ENCODE measurements around the gene TLR2. TPM values are rescaled to one million over a fixed set of nuclear protein-coding genes. Genes with fewer than 3 reads are reported as not detected.

Gene TLR2
- total and polyA plus RNA-seq, 2 of the 4 experiments (the other 2 are of a cell fraction) = under 0.01 to 0.03 TPM

- in situ Hi-C loops (cut with MboI; ENCODE audit: low sequenced_read_pairs) = no loop called here
- H3K14ac ChIP-seq (replicated peaks; ENCODE audit: low read depth, low read length) = no peak overlapping the region
- H4K8ac ChIP-seq (ENCODE audit: low read depth in 2 of 2, low read length in 2 of 2) = no peak overlapping the region
- no peaks in the 10 kb centered on the region; the same call in 1 of the 2 replicates for H3K27me3 ChIP-seq (ENCODE audit: control insufficient read depth, insufficient read depth, low read length)
- POLR2A ChIA-PET (ENCODE audit: unreplicated experiment) = no interaction called here
- H2AK5ac ChIP-seq (ENCODE audit: low read depth, low read length) = no peak overlapping the region
- H3K9me3 ChIP-seq (ENCODE audit: control insufficient read depth, insufficient read depth, low read length) = no peaks in the 10 kb centered on the region
- H4K20me1 ChIP-seq (ENCODE audit: insufficient read depth, low read length) = no peaks in the 10 kb centered on the region
- peak overlapping the region; percentile 3 for H2AK9ac ChIP-seq (replicated peaks; ENCODE audit: low read depth, low read length, poor library complexity)
- 65% methylated on average over 2 of the region's 6 CpGs; no CpG with 5 or more reads in 1 of the 2 experiments for WGBS, 2 experiments (ENCODE audit: extremely low coverage in 2 of 2, insufficient read length in 1 of 2)
- H4K91ac ChIP-seq (ENCODE audit: insufficient read depth, low read depth, low read length) = no peak overlapping the region
- H3K4me3 ChIP-seq (ENCODE audit: insufficient read depth, low read depth, low read length) = no peak overlapping the region
- no peak overlapping the region for H2BK20ac ChIP-seq (ENCODE audit: low read depth, low read length)
- H2BK15ac ChIP-seq (ENCODE audit: low read depth, low read length) = no peak overlapping the region
- intact Hi-C loops (cut with micrococcal nuclease) = no loop called here
- H2BK5ac ChIP-seq (ENCODE audit: low read depth, low read length, poor library complexity, severe bottlenecking) = no peak overlapping the region
- H3K4me2 ChIP-seq (ENCODE audit: low read depth, low read length) = no peak overlapping the region
- no peak overlapping the region for H3K27ac ChIP-seq (ENCODE audit: insufficient read depth, low read length)
- no peak overlapping the region for H3K4ac ChIP-seq (ENCODE audit: low read depth, low read length)
- no peaks in the 10 kb centered on the region for H3K9me1 ChIP-seq (ENCODE audit: insufficient read depth, low read length)
- H3K23ac ChIP-seq (ENCODE audit: low read depth, low read length) = no peak overlapping the region
- CTCF ChIA-PET = interaction anchor here (1.4 kb wide), 1 partner anchor 28 kb away, joined by 4 read pairs; no protein-coding TSS in a partner anchor
- peak overlapping the region; percentile 33 for H2AFZ ChIP-seq (replicated peaks; ENCODE audit: low read length, poor library complexity)
- dilution Hi-C loops (cut with HindIII; ENCODE audit: low sequenced_read_pairs, unreplicated experiment) = no loop called here
- no peak overlapping the region for H4K5ac ChIP-seq (ENCODE audit: low read depth, low read length)
- ATAC-seq (ENCODE audit: low read depth) = peak; percentile 66
- TF ChIP-seq, protein P1, sequence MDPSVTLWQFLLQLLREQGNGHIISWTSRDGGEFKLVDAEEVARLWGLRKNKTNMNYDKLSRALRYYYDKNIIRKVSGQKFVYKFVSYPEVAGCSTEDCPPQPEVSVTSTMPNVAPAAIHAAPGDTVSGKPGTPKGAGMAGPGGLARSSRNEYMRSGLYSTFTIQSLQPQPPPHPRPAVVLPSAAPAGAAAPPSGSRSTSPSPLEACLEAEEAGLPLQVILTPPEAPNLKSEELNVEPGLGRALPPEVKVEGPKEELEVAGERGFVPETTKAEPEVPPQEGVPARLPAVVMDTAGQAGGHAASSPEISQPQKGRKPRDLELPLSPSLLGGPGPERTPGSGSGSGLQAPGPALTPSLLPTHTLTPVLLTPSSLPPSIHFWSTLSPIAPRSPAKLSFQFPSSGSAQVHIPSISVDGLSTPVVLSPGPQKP (IDR thresholded peaks at IDR 0.05; ENCODE audit: borderline replicate concordance, low read depth, low read length) = no peak
- TF ChIP-seq CHD1 (IDR thresholded peaks at IDR 0.05; ENCODE audit: low read depth, low read length) (no peak), USF2 (IDR thresholded peaks at IDR 0.05; ENCODE audit: low read depth, low read length) (no peak), RAD21 (IDR thresholded peaks at IDR 0.05; ENCODE audit: low read length) (no peak), CEBPB (IDR thresholded peaks at IDR 0.05; ENCODE audit: low read depth, low read length) (no peak), RCOR1 (IDR thresholded peaks at IDR 0.05; ENCODE audit: insufficient replicate concordance, low read length) (no peak), MAFK (IDR thresholded peaks at IDR 0.05; ENCODE audit: low read depth, low read length) (no peak), MXI1 (IDR thresholded peaks at IDR 0.05; ENCODE audit: borderline replicate concordance, low read depth, low read length) (no peak), RFX5 (IDR thresholded peaks at IDR 0.05; ENCODE audit: low read depth, low read length) (no peak), SMC3 (IDR thresholded peaks at IDR 0.05; ENCODE audit: low read depth, low read length) (no peak), MAZ (IDR thresholded peaks at IDR 0.05; ENCODE audit: borderline replicate concordance, low read depth, low read length) (no peak), BHLHE40 (IDR thresholded peaks at IDR 0.05; ENCODE audit: low read depth, low read length) (no peak), POLR2A (IDR thresholded peaks at IDR 0.05; ENCODE audit: low read depth, low read length) (no peak), NFE2L2 (IDR thresholded peaks at IDR 0.05; ENCODE audit: low read depth, low read length) (no peak), FOS (IDR thresholded peaks at IDR 0.05; ENCODE audit: low read depth, low read length) (no peak)
- TF ChIP-seq, protein P2, sequence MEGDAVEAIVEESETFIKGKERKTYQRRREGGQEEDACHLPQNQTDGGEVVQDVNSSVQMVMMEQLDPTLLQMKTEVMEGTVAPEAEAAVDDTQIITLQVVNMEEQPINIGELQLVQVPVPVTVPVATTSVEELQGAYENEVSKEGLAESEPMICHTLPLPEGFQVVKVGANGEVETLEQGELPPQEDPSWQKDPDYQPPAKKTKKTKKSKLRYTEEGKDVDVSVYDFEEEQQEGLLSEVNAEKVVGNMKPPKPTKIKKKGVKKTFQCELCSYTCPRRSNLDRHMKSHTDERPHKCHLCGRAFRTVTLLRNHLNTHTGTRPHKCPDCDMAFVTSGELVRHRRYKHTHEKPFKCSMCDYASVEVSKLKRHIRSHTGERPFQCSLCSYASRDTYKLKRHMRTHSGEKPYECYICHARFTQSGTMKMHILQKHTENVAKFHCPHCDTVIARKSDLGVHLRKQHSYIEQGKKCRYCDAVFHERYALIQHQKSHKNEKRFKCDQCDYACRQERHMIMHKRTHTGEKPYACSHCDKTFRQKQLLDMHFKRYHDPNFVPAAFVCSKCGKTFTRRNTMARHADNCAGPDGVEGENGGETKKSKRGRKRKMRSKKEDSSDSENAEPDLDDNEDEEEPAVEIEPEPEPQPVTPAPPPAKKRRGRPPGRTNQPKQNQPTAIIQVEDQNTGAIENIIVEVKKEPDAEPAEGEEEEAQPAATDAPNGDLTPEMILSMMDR (conservative IDR thresholded peaks at IDR 0.05; ENCODE audit: low read depth, low read length) = no peak
- H2BK120ac ChIP-seq (ENCODE audit: low read depth, low read length) = no peak overlapping the region
- peak; percentile 38 for DNase-seq
- no peaks in the 10 kb centered on the region for H3K36me3 ChIP-seq (ENCODE audit: control insufficient read depth, insufficient read depth, low read length)
- H3K18ac ChIP-seq (ENCODE audit: low read depth, low read length) = no peak overlapping the region
- BruUV-seq (replicated peaks) = no TSS peak
- no peak overlapping the region for H3K56ac ChIP-seq (ENCODE audit: extremely low read depth, insufficient read depth, low read length)
- H3K9ac ChIP-seq (ENCODE audit: low read depth, low read length) = no peak overlapping the region
- no peaks in the 10 kb centered on the region for H3K79me1 ChIP-seq (ENCODE audit: low read depth in 1 of 2, low read length in 2 of 2)
- no peaks in the 10 kb centered on the region for H3K4me1 ChIP-seq (ENCODE audit: control insufficient read depth, insufficient read depth, low read length)
Measured at GRCh38 chr4:153748378-153748777, 64.3 kb downstream of the TLR2 start.

Measured in IMR-90 (cell line).